AG10803 (cell line): ENCODE results near the gene MAPKAPK5.

Experiments used
- DNase-seq: peaks from one replicate; pipeline ENCODE4 v3.0.0; 2010; ENCODE audit warnings: low read depth
- H3K4me3 ChIP-seq: 2 replicates; pipeline ENCODE4 v1.5.1; 2011; ENCODE audit warnings: mild to moderate bottlenecking, low read length, control low read depth
- TF ChIP-seq, protein P1 (sequence below): conservative IDR thresholded peaks from 2 replicates; pipeline ENCODE4 v1.5.1; 2011; ENCODE audit warnings: mild to moderate bottlenecking, low read length, control low read depth, inconsistent platforms

The MAPKAPK5 gene

DNA sequence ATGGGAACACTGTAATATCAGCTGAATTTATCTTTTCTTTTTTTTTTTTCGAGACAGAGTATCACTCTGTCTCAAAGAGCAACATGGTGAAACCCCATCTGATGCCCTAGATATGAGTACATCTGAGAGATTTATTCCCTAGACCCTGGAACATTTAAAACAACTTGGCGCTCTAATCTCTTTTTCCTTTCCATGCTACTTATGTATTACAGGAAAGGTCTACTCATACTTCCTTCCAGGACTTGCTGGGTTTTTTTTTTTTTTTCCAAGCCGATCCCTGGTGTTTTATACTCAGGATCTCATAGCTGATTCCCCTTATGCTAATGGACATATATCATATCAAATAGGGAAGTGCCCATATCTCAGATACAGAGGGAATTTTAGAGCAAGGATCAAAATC, 83.1 kb downstream of the MAPKAPK5 start:
- no peak for DNase-seq
- H3K4me3 ChIP-seq, result no peak overlapping the region
- TF ChIP-seq, protein P1, sequence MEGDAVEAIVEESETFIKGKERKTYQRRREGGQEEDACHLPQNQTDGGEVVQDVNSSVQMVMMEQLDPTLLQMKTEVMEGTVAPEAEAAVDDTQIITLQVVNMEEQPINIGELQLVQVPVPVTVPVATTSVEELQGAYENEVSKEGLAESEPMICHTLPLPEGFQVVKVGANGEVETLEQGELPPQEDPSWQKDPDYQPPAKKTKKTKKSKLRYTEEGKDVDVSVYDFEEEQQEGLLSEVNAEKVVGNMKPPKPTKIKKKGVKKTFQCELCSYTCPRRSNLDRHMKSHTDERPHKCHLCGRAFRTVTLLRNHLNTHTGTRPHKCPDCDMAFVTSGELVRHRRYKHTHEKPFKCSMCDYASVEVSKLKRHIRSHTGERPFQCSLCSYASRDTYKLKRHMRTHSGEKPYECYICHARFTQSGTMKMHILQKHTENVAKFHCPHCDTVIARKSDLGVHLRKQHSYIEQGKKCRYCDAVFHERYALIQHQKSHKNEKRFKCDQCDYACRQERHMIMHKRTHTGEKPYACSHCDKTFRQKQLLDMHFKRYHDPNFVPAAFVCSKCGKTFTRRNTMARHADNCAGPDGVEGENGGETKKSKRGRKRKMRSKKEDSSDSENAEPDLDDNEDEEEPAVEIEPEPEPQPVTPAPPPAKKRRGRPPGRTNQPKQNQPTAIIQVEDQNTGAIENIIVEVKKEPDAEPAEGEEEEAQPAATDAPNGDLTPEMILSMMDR, result no peak

DNA sequence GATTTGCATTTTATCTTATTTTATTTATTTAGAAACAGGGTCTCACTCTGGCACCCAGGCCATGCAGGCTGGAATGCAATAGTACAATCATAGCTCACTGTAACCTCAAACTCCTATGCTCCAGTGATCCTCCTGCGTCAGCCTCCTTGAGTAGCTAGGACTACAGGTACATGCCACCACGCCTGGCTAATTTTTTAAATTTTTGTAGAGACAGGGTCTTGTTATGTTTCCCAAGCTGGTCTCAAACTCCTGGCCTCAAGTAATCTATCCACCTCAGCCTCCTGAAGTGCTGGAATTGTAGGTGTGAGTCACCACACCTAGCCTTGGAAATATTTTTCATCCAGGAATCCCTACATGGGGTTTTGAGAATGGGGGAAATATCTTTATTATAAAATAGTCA, 84.6 kb downstream of the MAPKAPK5 start:
- H3K4me3 ChIP-seq, result no peak overlapping the region
- DNase-seq, result no peak
- TF ChIP-seq, protein P1, result no peak

DNA sequence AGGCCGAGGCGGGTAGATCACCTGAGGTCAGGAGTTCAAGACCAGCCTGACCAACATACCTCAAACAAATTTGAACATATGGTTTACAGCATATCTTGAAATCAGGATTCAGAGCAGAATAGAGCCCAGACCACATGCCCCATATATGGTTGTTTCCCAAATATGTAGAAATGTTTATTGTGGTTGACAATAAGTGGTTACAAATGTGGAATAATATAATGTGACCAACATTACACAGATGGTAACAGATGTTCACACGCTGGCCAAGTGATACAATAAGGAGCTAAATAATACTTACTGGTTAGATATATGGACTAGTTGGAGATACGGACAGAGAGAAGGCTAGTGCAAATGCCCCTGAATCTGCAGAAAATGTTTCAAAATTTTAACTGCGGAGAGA, 85.3 kb downstream of the MAPKAPK5 start:
- TF ChIP-seq, protein P1, result no peak
- DNase-seq, result peak; percentile 58
- H3K4me3 ChIP-seq, result no peak overlapping the region

DNA sequence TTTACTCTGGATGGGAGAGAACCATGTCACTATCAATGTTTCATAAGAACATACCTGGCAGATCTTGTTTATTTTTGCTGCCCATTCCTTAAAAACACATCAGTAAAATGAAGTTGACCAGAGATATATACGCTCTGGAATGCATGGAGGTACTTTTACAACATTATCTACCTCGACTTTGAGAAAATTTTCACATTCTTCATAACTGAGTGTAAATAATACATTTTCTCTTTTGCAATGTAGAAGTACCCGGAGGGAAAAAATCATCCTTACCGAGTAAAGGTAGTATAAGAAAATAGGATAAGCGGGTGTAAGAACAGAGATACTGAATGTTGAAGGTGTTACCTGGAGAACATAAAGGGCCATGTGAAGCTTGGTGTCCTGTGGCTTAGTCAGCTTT, 90.2 kb downstream of the MAPKAPK5 start:
- no peak for DNase-seq

DNA sequence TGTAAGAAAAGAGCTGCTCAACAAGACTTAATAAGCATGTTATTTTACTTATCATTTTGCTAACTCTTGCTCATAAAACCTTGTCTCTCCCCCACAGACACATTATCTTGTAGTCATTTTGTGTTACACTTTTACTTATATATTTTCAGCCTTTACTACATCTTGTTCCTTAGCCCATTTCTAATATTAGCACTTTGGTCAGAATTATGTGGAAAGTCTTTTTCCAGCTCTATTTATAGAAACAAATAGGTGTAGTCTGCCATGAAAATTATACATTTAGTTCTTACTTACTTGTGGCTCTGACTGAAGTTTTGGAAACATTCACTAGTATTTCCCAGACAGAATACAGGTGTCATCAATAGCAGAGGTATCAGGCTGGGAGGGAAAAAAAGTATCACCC, 94.8 kb downstream of the MAPKAPK5 start:
- no peak overlapping the region for H3K4me3 ChIP-seq
- no peak for DNase-seq
- TF ChIP-seq, protein P1, result no peak

More for the DNA sequence above, 90.2 kb downstream of the MAPKAPK5 start:
- no peak overlapping the region for H3K4me3 ChIP-seq
- TF ChIP-seq, protein P1, result no peak

DNA sequence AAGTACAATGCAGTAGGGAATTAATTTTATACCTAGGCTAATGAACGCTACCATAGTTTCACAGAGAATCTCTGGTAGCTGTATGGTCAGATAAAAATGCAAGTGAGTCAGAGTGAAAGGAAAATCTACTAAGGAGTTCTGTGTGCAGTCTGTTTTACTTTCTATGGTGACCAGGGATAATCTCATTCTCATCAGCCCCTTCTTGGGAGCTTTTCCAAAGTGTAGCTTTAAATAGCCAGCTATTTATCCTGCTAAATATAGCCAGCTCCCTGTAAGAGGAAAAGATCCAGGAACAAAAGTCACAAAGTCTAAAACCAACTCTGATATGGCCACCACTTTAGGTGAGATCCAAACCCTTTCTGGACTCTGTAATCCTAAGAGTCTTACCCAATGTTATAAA, 95.4 kb downstream of the MAPKAPK5 start:
- H3K4me3 ChIP-seq, result no peak overlapping the region
- TF ChIP-seq, protein P1, result no peak
- peak; percentile 20 for DNase-seq

DNA sequence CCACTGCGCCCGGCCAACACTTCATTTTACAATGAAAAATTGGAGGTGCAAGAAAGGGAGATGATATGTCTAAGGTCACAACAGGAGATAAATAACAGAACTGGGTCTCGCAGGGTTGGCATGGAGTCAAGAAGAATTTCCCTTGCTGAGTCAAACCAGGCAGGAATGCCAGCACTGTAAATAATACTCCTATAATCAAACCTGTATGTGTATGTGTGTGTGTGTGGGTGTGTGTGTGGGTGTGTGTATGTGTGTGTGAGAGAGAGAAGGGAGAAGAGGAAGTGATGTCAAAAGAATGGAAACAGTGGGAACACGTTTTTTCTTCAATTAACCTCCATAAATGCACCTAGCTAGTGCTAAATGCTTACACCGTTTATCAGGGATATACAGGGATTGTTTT, 100.5 kb downstream of the MAPKAPK5 start:
- no peak overlapping the region for H3K4me3 ChIP-seq
- TF ChIP-seq, protein P1, result no peak
- DNase-seq, result peak; percentile 73
